Activated gamma-delta T cell (primary cell): Measurements from ENCODE around the gene ITGB1BP1.

Experiments used
- DNase-seq: peaks from one replicate; lab custom pipeline; 2025; lab: John Stamatoyannopoulos, UW
- total RNA-seq, 2 donors: gene quantifications; one replicate each; lab custom pipeline; 2026; lab: John Stamatoyannopoulos, UW

The ITGB1BP1 gene
- 48.4 to 54.7 reads per million in 2 donors for total RNA-seq

GRCh38 chr2:9423100-9423921 lies at the start of gene ITGB1BP1, which contains the start of gene CPSF3:
Gene ITGB1BP1 (minus strand): TSS chr2:9423528. CDS start chr2:9418697, 4,831 bp downstream.
Gene CPSF3 (plus strand): TSS chr2:9423654. CDS start chr2:9423774, 120 bp downstream.
- DNase-seq, result peak; percentile 93

- no peak for DNase-seq
Observed at GRCh38 chr2:9472511-9472910, 49.2 kb upstream of the ITGB1BP1 start.

- DNase-seq, result no peak
Observed at GRCh38 chr2:9471206-9471605, 47.9 kb upstream of the ITGB1BP1 start.

- no peak for DNase-seq
Observed at GRCh38 chr2:9467687-9468086, 44.4 kb upstream of the ITGB1BP1 start.

- DNase-seq, result no peak
Observed at GRCh38 chr2:9466147-9466683, 42.9 kb upstream of the ITGB1BP1 start.

GRCh38 chr2:9465170-9465569 lies 41.8 kb upstream of the ITGB1BP1 start:
- DNase-seq, result no peak

- DNase-seq, result no peak
Observed at GRCh38 chr2:9463698-9464034, 40.3 kb upstream of the ITGB1BP1 start.

GRCh38 chr2:9462886-9463697 lies 39.8 kb upstream of the ITGB1BP1 start:
- DNase-seq, result no peak

- no peak for DNase-seq
Observed at GRCh38 chr2:9462313-9462712, 39.0 kb upstream of the ITGB1BP1 start.

- DNase-seq, result no peak
Observed at GRCh38 chr2:9461079-9461478, 37.8 kb upstream of the ITGB1BP1 start.

- DNase-seq, result no peak
Observed at GRCh38 chr2:9460441-9461017, 37.2 kb upstream of the ITGB1BP1 start.

GRCh38 chr2:9451231-9451630 lies 27.9 kb upstream of the ITGB1BP1 start:
- no peak for DNase-seq

GRCh38 chr2:9445089-9445488 lies 21.8 kb upstream of the ITGB1BP1 start:
- no peak for DNase-seq

- no peak for DNase-seq
Observed at GRCh38 chr2:9443526-9443925, 20.2 kb upstream of the ITGB1BP1 start.

- DNase-seq, result no peak
Observed at GRCh38 chr2:9441556-9441955, 18.2 kb upstream of the ITGB1BP1 start.

GRCh38 chr2:9440058-9440727 lies 16.9 kb upstream of the ITGB1BP1 start:
- no peak for DNase-seq

- no peak for DNase-seq
Observed at GRCh38 chr2:9439536-9439935, 16.2 kb upstream of the ITGB1BP1 start.

GRCh38 chr2:9434489-9434888 lies 11.2 kb upstream of the ITGB1BP1 start:
- DNase-seq, result no peak

GRCh38 chr2:9430316-9431293 lies 7.3 kb upstream of the ITGB1BP1 start:
- DNase-seq, result no peak

GRCh38 chr2:9428965-9429577 lies 5.7 kb upstream of the ITGB1BP1 start:
- no peak for DNase-seq
